Activated CD8-positive, alpha-beta memory T cell treated with anti-CD3 and anti-CD28 coated beads, Interleukin-2, amount 10 ng/mL, durations not matched to agents 7 days and 5 days (primary cell): ENCODE measurements around the gene MTHFSD. TPM values are rescaled to one million over a fixed set of nuclear protein-coding genes. Genes with fewer than 3 reads are reported as not detected.

Source experiments
- ATAC-seq: fragments of 150-1000 bp; cut with Tn5 transposase; one replicate; pipeline ENCODE4 v1.10.0; 2021; ENCODE audit warnings: moderate library complexity
- CTCF ChIA-PET: fragments of 350-600 bp; sonication (Branson Sonifier 250); formaldehyde crosslinking; loops from one replicate; lab custom pipeline; 2021; ENCODE audit warnings: antibody characterized with exemption; lab: Charles Lee
- DNase-seq: peaks from one replicate; pipeline ENCODE4 v3.0.0-alpha.2; 2020
- H3K27ac Mint-ChIP-seq: one replicate; pipeline ENCODE4 v1.8.0; 2021; ENCODE audit warnings: mild to moderate bottlenecking, mixed read lengths
- H3K27me3 Mint-ChIP-seq: one replicate; pipeline ENCODE4 v1.8.0; 2021; ENCODE audit warnings: mixed read lengths
- H3K36me3 Mint-ChIP-seq: one replicate; pipeline ENCODE4 v1.8.0; 2021; ENCODE audit warnings: mild to moderate bottlenecking, mixed read lengths
- H3K4me1 Mint-ChIP-seq: one replicate; pipeline ENCODE4 v1.8.0; 2021; ENCODE audit warnings: mixed read lengths
- H3K4me3 Mint-ChIP-seq: one replicate; pipeline ENCODE4 v1.8.0; 2021; ENCODE audit warnings: mild to moderate bottlenecking, moderate library complexity, mixed read lengths
- H3K9me3 Mint-ChIP-seq: one replicate; pipeline ENCODE4 v1.8.0; 2022; ENCODE audit warnings: low read depth, mixed read lengths
- total RNA-seq, 2 experiments: library from RNA; stranded (reverse); gene quantifications; one replicate each; pipeline ENCODE4 v1.2.3, GENCODE V29; 2021

Gene MTHFSD
- total RNA-seq, 2 experiments from 2014 or later = 23.2 to 25.3 TPM

- no peaks in the 10 kb centered on the region for H3K27me3 Mint-ChIP-seq
- CTCF ChIA-PET = no interaction called here
- ATAC-seq = no peak
- no peaks in the 10 kb centered on the region for H3K9me3 Mint-ChIP-seq
- H3K36me3 Mint-ChIP-seq = peaks cover 12% of the 10 kb centered on the region
- H3K27ac Mint-ChIP-seq = no peak overlapping the region
- H3K4me1 Mint-ChIP-seq = peaks cover 4% of the 10 kb centered on the region
- H3K4me3 Mint-ChIP-seq = no peak overlapping the region
- DNase-seq = no peak
These were observed 8.9 kb downstream of the MTHFSD start for GRCh38 chr16:86545954-86546637.

GRCh38 chr16:86545481-86545880, 9.6 kb downstream of the MTHFSD start:
- CTCF ChIA-PET = no interaction called here
- Mint-ChIP-seq H3K4me1 (peaks cover 4% of the 10 kb centered on the region), H3K27ac (no peak overlapping the region), H3K27me3 (no peaks in the 10 kb centered on the region), H3K36me3 (peaks cover 12% of the 10 kb centered on the region), H3K4me3 (no peak overlapping the region), H3K9me3 (no peaks in the 10 kb centered on the region)
- DNase-seq = no peak
- no peak for ATAC-seq

GRCh38 chr16:86542756-86543750, 12.0 kb downstream of the MTHFSD start:
- H3K27ac Mint-ChIP-seq = no peak overlapping the region
- ATAC-seq = no peak
- H3K4me3 Mint-ChIP-seq = no peak overlapping the region
- no peak for DNase-seq
- H3K27me3 Mint-ChIP-seq = no peaks in the 10 kb centered on the region
- H3K36me3 Mint-ChIP-seq = peaks cover 11% of the 10 kb centered on the region
- no peaks in the 10 kb centered on the region for H3K4me1 Mint-ChIP-seq
- H3K9me3 Mint-ChIP-seq = no peaks in the 10 kb centered on the region
- CTCF ChIA-PET = no interaction called here

GRCh38 chr16:86541560-86541959, 13.5 kb downstream of the MTHFSD start:
- Mint-ChIP-seq H3K27ac (no peak overlapping the region), H3K36me3 (peaks cover 9% of the 10 kb centered on the region), H3K4me1 (no peaks in the 10 kb centered on the region), H3K27me3 (no peaks in the 10 kb centered on the region), H3K9me3 (no peaks in the 10 kb centered on the region), H3K4me3 (no peak overlapping the region)
- DNase-seq (no peak), ATAC-seq (no peak)
- CTCF ChIA-PET = no interaction called here

- Mint-ChIP-seq H3K4me1 (no peaks in the 10 kb centered on the region), H3K27ac (no peak overlapping the region), H3K4me3 (no peak overlapping the region), H3K36me3 (peaks cover 9% of the 10 kb centered on the region), H3K27me3 (no peaks in the 10 kb centered on the region), H3K9me3 (no peaks in the 10 kb centered on the region)
- CTCF ChIA-PET = no interaction called here
- DNase-seq (no peak), ATAC-seq (no peak)
These were observed 14.1 kb downstream of the MTHFSD start for GRCh38 chr16:86540894-86541293.

GRCh38 chr16:86538196-86538780, 16.7 kb downstream of the MTHFSD start:
- no peak for DNase-seq
- CTCF ChIA-PET = no interaction called here
- Mint-ChIP-seq H3K27me3 (no peaks in the 10 kb centered on the region), H3K36me3 (peaks cover 1% of the 10 kb centered on the region), H3K4me3 (no peak overlapping the region), H3K9me3 (no peaks in the 10 kb centered on the region), H3K4me1 (no peaks in the 10 kb centered on the region), H3K27ac (no peak overlapping the region)
- no peak for ATAC-seq

GRCh38 chr16:86537486-86537885, 17.5 kb downstream of the MTHFSD start:
- no peak for DNase-seq
- CTCF ChIA-PET = interaction anchor here (0.7 to 1.3 kb wide), 2 partner anchors 26 to 465 kb away, joined by 3 read pairs; no protein-coding TSS in a partner anchor
- Mint-ChIP-seq H3K27me3 (no peaks in the 10 kb centered on the region), H3K27ac (no peak overlapping the region), H3K36me3 (peaks cover 1% of the 10 kb centered on the region), H3K9me3 (no peaks in the 10 kb centered on the region), H3K4me3 (no peak overlapping the region), H3K4me1 (no peaks in the 10 kb centered on the region)
- no peak for ATAC-seq

GRCh38 chr16:86536621-86537020, 18.4 kb downstream of the MTHFSD start:
- H3K9me3 Mint-ChIP-seq = no peaks in the 10 kb centered on the region
- DNase-seq (no peak), ATAC-seq (no peak)
- H3K36me3 Mint-ChIP-seq = peaks cover 1% of the 10 kb centered on the region
- H3K27me3 Mint-ChIP-seq = no peaks in the 10 kb centered on the region
- no peak overlapping the region for H3K27ac Mint-ChIP-seq
- CTCF ChIA-PET = interaction anchor here (0.7 to 1.3 kb wide), 2 partner anchors 26 to 464 kb away, joined by 3 read pairs; no protein-coding TSS in a partner anchor
- H3K4me1 Mint-ChIP-seq = no peaks in the 10 kb centered on the region
- no peak overlapping the region for H3K4me3 Mint-ChIP-seq

GRCh38 chr16:86534779-86535615, 20.0 kb downstream of the MTHFSD start:
- CTCF ChIA-PET = no interaction called here
- no peaks in the 10 kb centered on the region for H3K9me3 Mint-ChIP-seq
- H3K4me3 Mint-ChIP-seq = no peak overlapping the region
- peaks cover 1% of the 10 kb centered on the region for H3K36me3 Mint-ChIP-seq
- no peak for ATAC-seq
- no peaks in the 10 kb centered on the region for H3K27me3 Mint-ChIP-seq
- no peaks in the 10 kb centered on the region for H3K4me1 Mint-ChIP-seq
- no peak for DNase-seq
- H3K27ac Mint-ChIP-seq = no peak overlapping the region

GRCh38 chr16:86533767-86534351, 21.2 kb downstream of the MTHFSD start:
- Mint-ChIP-seq H3K27ac (no peak overlapping the region), H3K36me3 (peaks cover 3% of the 10 kb centered on the region), H3K4me1 (no peaks in the 10 kb centered on the region), H3K27me3 (no peaks in the 10 kb centered on the region), H3K4me3 (no peak overlapping the region), H3K9me3 (no peaks in the 10 kb centered on the region)
- DNase-seq (no peak), ATAC-seq (no peak)
- CTCF ChIA-PET = interaction anchor here (1.1 kb wide), 1 partner anchor 14 kb away, joined by 3 read pairs; no protein-coding TSS in a partner anchor

GRCh38 chr16:86533076-86533475, 22.0 kb downstream of the MTHFSD start:
- CTCF ChIA-PET = interaction anchor here (0.8 to 1.1 kb wide), 2 partner anchors 30 to 32 kb away, joined by 3 to 4 read pairs; no protein-coding TSS in a partner anchor
- Mint-ChIP-seq H3K27me3 (no peaks in the 10 kb centered on the region), H3K4me3 (no peak overlapping the region), H3K4me1 (no peaks in the 10 kb centered on the region), H3K27ac (no peak overlapping the region), H3K36me3 (peaks cover 2% of the 10 kb centered on the region), H3K9me3 (no peaks in the 10 kb centered on the region)
- no peak for DNase-seq
- ATAC-seq = no peak

GRCh38 chr16:86532526-86532815, 22.6 kb downstream of the MTHFSD start:
- Mint-ChIP-seq H3K36me3 (peaks cover 2% of the 10 kb centered on the region), H3K4me1 (no peaks in the 10 kb centered on the region), H3K4me3 (no peak overlapping the region), H3K27ac (no peak overlapping the region), H3K27me3 (no peaks in the 10 kb centered on the region), H3K9me3 (no peaks in the 10 kb centered on the region)
- CTCF ChIA-PET = interaction anchor here (0.8 to 1.1 kb wide), 2 partner anchors 30 to 32 kb away, joined by 3 to 4 read pairs; no protein-coding TSS in a partner anchor
- no peak for ATAC-seq
- DNase-seq = no peak
